Trophoblast cell (in vitro differentiated cells and primary cell): ENCODE data around the gene MTFMT.

Experiments used
- DNase-seq, 2 donors: peaks; one replicate each; pipeline ENCODE4 v3.0.0-alpha.2; 2016
- H2AFZ ChIP-seq: 2 replicates; pipeline ENCODE4 v1.6.1; 2013; ENCODE audit warnings: low read length, moderate library complexity, mild to moderate bottlenecking; ENCODE audit not compliant: insufficient read depth, poor library complexity
- H2AK5ac ChIP-seq: 2 replicates; pipeline ENCODE4 v1.6.1; 2013; ENCODE audit warnings: mild to moderate bottlenecking, low read length
- H2BK120ac ChIP-seq: 2 replicates; pipeline ENCODE4 v1.6.1; 2013; ENCODE audit warnings: low read length, mild to moderate bottlenecking, moderate library complexity; ENCODE audit not compliant: insufficient read depth, poor library complexity
- H2BK12ac ChIP-seq: 2 replicates; pipeline ENCODE4 v1.6.1; 2013; ENCODE audit warnings: mild to moderate bottlenecking, low read length, moderate library complexity
- H2BK5ac ChIP-seq: 2 replicates; pipeline ENCODE4 v1.6.1; 2013; ENCODE audit warnings: low read length, low read depth, moderate library complexity, mild to moderate bottlenecking; ENCODE audit not compliant: poor library complexity
- H3K14ac ChIP-seq: 2 replicates; pipeline ENCODE4 v1.6.1; 2013; ENCODE audit warnings: mild to moderate bottlenecking, low read length
- H3K18ac ChIP-seq: 2 replicates; pipeline ENCODE4 v1.6.1; 2013; ENCODE audit warnings: mild to moderate bottlenecking, low read length
- H3K23ac ChIP-seq: 2 replicates; pipeline ENCODE4 v1.6.1; 2013; ENCODE audit warnings: low read length
- H3K27ac ChIP-seq: 2 replicates; pipeline ENCODE4 v1.5.1; 2013; ENCODE audit warnings: low read depth, mild to moderate bottlenecking, inconsistent platforms, low read length, moderate library complexity
- H3K27me3 ChIP-seq: 2 replicates; pipeline ENCODE4 v1.6.1; 2013; ENCODE audit warnings: inconsistent platforms, mild to moderate bottlenecking, low read length, moderate library complexity; ENCODE audit not compliant: insufficient read depth
- H3K36me3 ChIP-seq, 2 experiments: 1 replicate in 1 of 2; 2 replicates in 1 of 2; pipeline ENCODE4 v1.6.1; 2013; ENCODE audit warnings: low read length in 2 of 2, mild to moderate bottlenecking in 2 of 2, moderate library complexity in 1 of 2; ENCODE audit not compliant: insufficient read depth in 2 of 2, control insufficient read depth in 1 of 2
- H3K4ac ChIP-seq: 2 replicates; pipeline ENCODE4 v1.6.1; 2013; ENCODE audit warnings: low read depth, mild to moderate bottlenecking, low read length, moderate library complexity
- H3K4me1 ChIP-seq, 2 experiments: 1 replicate in 1 of 2; 2 replicates in 1 of 2; pipeline ENCODE4 v1.6.1; 2013; ENCODE audit warnings: low read length in 2 of 2, mild to moderate bottlenecking in 2 of 2, moderate library complexity in 1 of 2; ENCODE audit not compliant: insufficient read depth in 2 of 2, control insufficient read depth in 1 of 2
- H3K4me2 ChIP-seq: 2 replicates; pipeline ENCODE4 v1.6.1; 2013; ENCODE audit warnings: inconsistent platforms, mild to moderate bottlenecking, low read length, moderate library complexity
- H3K4me3 ChIP-seq: 2 replicates; pipeline ENCODE4 v1.5.1; 2013; ENCODE audit warnings: mild to moderate bottlenecking, low read depth, low read length, inconsistent platforms
- H3K79me1 ChIP-seq: one replicate; pipeline ENCODE4 v1.6.1; 2013; ENCODE audit warnings: low read length
- H3K79me2 ChIP-seq: 2 replicates; pipeline ENCODE4 v1.6.1; 2013; ENCODE audit warnings: low read length, mild to moderate bottlenecking; ENCODE audit not compliant: control insufficient read depth, insufficient read depth, poor library complexity
- H3K9ac ChIP-seq: 2 replicates; pipeline ENCODE4 v1.6.1; 2013; ENCODE audit warnings: mild to moderate bottlenecking, low read length
- H3K9me3 ChIP-seq: 2 replicates; pipeline ENCODE4 v1.6.1; 2013; ENCODE audit warnings: low read depth, mild to moderate bottlenecking, control low read depth, inconsistent platforms, low read length; ENCODE audit not compliant: insufficient read depth
- H4K12ac ChIP-seq: 2 replicates; pipeline ENCODE4 v1.6.1; 2013; ENCODE audit warnings: low read depth, mild to moderate bottlenecking, low read length, moderate library complexity
- H4K8ac ChIP-seq: 2 replicates; pipeline ENCODE4 v1.6.1; 2013; ENCODE audit warnings: low read depth, mild to moderate bottlenecking, low read length, moderate library complexity
- H4K91ac ChIP-seq: one replicate; pipeline ENCODE4 v1.6.1; 2013; ENCODE audit warnings: low read depth, mild to moderate bottlenecking, low read length, moderate library complexity
- WGBS: extraction: QIAGEN DNeasy Blood & Tissue Kit; methylation state at CpG from one replicate; pipeline ENCODE4 v1.1.7; 2013; ENCODE audit warnings: missing lambda C conversion rate; ENCODE audit not compliant: insufficient read length, insufficient coverage; ENCODE audit errors: extremely low coverage; 5-methylcytosine and 5-hydroxymethylcytosine counted together

MTFMT gene

DNA sequence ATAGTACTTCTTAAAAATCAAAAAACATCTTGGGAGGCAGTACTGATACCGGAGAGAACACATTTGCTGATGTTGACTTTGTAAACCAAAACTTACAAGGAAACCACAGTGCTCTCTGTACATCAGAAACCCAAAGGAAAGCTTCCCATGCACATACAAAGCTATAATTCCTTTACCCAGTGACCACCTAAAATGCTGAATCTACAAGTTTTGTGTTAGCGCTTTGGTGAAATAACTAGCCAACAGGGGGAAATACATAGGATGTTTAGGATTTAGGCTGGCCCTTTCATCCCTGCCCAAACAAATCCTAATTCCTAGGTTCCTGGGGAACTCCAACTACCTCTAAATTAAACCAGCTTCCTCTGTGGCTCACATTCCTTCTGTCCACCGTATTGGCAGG is 24.4 kb downstream of the MTFMT start:
- no peak overlapping the region for H3K27ac ChIP-seq
- H4K91ac ChIP-seq, result no peak overlapping the region

DNA sequence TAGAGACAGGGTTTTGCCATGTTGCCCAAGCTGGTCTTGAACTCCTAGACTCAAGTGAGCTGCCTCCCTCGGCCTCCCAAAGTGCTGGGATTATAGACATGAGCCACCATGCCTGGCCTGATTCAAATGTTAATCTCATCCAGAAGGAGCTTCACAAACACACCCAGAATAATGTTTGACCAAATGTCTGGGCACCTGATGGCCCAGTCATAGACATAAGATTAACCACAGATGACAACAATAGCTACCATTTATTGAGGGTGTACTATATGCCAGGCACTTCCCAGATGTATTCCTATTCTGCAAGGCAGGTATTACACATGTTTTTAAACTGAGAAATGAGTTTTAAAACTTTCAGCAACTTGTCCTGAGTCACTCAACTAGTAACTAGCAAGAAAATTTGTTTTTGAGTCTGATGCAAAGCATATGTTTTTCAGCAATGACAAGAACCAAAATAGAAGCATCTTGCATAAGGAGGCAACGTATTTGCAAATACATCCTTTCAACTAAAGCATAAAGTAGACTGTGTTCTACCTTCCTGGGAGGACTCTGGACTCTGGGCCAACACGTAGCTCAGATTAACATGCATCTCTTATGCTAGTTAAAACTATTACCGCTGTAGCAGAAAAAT is 31.6 kb downstream of the MTFMT start:
- H3K9ac ChIP-seq, result no peak overlapping the region
- no peak overlapping the region for H3K4me2 ChIP-seq
- no peak overlapping the region for H2AFZ ChIP-seq
- H3K23ac ChIP-seq, result no peak overlapping the region
- H3K9me3 ChIP-seq, result no peaks in the 10 kb centered on the region
- H2BK12ac ChIP-seq, result no peak overlapping the region
- no peak overlapping the region for H3K4ac ChIP-seq
- H3K18ac ChIP-seq, result no peak overlapping the region
- H3K36me3 ChIP-seq, result no peaks in the 10 kb centered on the region
- H2AK5ac ChIP-seq, result no peak overlapping the region
- no peaks in the 10 kb centered on the region for H3K79me2 ChIP-seq
- no peak for DNase-seq
- no peak overlapping the region for H3K27ac ChIP-seq
- WGBS, result no CpG with 5 or more reads among the region's 4 CpGs
- H2BK120ac ChIP-seq, result no peak overlapping the region
- H4K91ac ChIP-seq, result no peak overlapping the region
- H3K79me1 ChIP-seq, result no peaks in the 10 kb centered on the region
- H3K27me3 ChIP-seq, result no peaks in the 10 kb centered on the region
- no peak overlapping the region for H2BK5ac ChIP-seq
- H4K12ac ChIP-seq, result no peak overlapping the region
- H4K8ac ChIP-seq, result no peak overlapping the region
- H3K14ac ChIP-seq, result no peak overlapping the region
- H3K4me1 ChIP-seq, result no peaks in the 10 kb centered on the region
- H3K4me3 ChIP-seq, result no peak overlapping the region

More for the DNA sequence above, 24.4 kb downstream of the MTFMT start:
- Histone ChIP-seq H3K79me1 (no peaks in the 10 kb centered on the region), H3K4me1 (peaks cover 0 to 1% of the 10 kb centered on the region in 2 experiments), H3K4ac (no peak overlapping the region), H3K4me2 (no peak overlapping the region), H3K9ac (no peak overlapping the region), H2BK5ac (no peak overlapping the region), H3K14ac (no peak overlapping the region), H3K18ac (no peak overlapping the region), H3K79me2 (no peaks in the 10 kb centered on the region), H3K36me3 (peaks cover 0 to 4% of the 10 kb centered on the region in 2 experiments), H2AK5ac (no peak overlapping the region), H2BK120ac (no peak overlapping the region), H2BK12ac (no peak overlapping the region), H3K9me3 (no peaks in the 10 kb centered on the region), H3K4me3 (no peak overlapping the region), H3K23ac (no peak overlapping the region), H4K8ac (no peak overlapping the region), H2AFZ (no peak overlapping the region), H4K12ac (no peak overlapping the region), H3K27me3 (no peaks in the 10 kb centered on the region)
- no CpG with 5 or more reads among the region's 3 CpGs for WGBS
- no peak for DNase-seq

DNA sequence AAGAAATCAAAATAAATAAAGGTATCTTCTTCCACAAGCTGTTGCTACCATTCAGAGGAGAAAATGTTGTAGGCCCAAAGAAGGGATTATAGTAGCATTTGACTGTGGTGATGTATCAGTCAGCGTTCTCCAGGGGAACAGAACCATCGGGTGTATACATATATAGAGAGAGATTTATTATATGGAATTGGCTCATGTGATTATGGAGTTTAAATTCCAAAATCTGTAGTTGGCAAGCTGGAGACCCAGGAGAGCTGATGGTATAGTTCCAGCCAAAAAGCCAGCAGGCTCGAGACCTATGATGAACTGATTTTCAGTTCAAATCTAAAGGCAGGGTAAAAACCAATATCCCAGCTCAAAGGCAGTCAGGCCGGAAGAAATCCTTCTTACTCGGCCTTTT is 32.4 kb downstream of the MTFMT start:
- Histone ChIP-seq H2BK120ac (no peak overlapping the region), H2BK12ac (no peak overlapping the region), H3K36me3 (no peaks in the 10 kb centered on the region), H3K23ac (no peak overlapping the region), H3K18ac (no peak overlapping the region), H3K27me3 (no peaks in the 10 kb centered on the region), H3K4ac (no peak overlapping the region), H3K27ac (no peak overlapping the region), H3K4me2 (no peak overlapping the region), H4K8ac (no peak overlapping the region), H2BK5ac (no peak overlapping the region), H3K9me3 (no peaks in the 10 kb centered on the region), H3K79me2 (no peaks in the 10 kb centered on the region), H3K4me3 (no peak overlapping the region), H4K12ac (no peak overlapping the region), H3K14ac (no peak overlapping the region), H3K9ac (no peak overlapping the region), H2AFZ (no peak overlapping the region), H3K4me1 (no peaks in the 10 kb centered on the region), H2AK5ac (no peak overlapping the region), H4K91ac (no peak overlapping the region), H3K79me1 (no peaks in the 10 kb centered on the region)
- no peak for DNase-seq
- no CpG with 5 or more reads among the region's 5 CpGs for WGBS

DNA sequence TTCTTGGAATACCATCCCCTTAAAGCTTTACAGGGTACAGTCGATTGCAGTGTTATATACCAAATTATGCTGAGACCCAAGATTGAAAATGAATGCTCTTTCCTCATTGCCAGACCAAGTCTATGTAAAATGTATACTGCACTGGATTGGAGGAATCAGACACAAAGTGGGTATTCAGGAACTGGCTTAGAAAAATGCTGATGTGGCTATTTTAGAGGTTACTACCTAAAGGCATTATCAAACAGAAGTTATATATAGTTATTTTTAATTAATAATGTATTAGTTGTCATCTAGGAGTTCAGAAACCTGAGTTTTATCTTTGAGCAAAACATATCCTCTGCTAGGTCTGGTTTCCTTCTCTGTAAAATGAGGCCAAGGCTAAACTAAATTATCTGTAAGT is 36.1 kb downstream of the MTFMT start:
- Histone ChIP-seq H3K79me1 (peaks cover 8% of the 10 kb centered on the region), H2BK120ac (no peak overlapping the region), H3K14ac (no peak overlapping the region), H3K9me3 (no peaks in the 10 kb centered on the region), H3K23ac (no peak overlapping the region), H3K9ac (no peak overlapping the region), H4K8ac (no peak overlapping the region), H3K4me3 (no peak overlapping the region), H3K27me3 (no peaks in the 10 kb centered on the region), H2BK12ac (no peak overlapping the region), H3K27ac (no peak overlapping the region), H3K4ac (no peak overlapping the region), H2AK5ac (no peak overlapping the region), H4K91ac (no peak overlapping the region), H4K12ac (no peak overlapping the region), H3K4me1 (no peaks in the 10 kb centered on the region), H2AFZ (no peak overlapping the region), H3K18ac (no peak overlapping the region), H3K79me2 (peaks cover 7% of the 10 kb centered on the region), H2BK5ac (no peak overlapping the region), H3K4me2 (no peak overlapping the region), H3K36me3 (no peaks in the 10 kb centered on the region)
- no peak for DNase-seq
- no CpG with 5 or more reads among the region's 1 CpG for WGBS
